ENCODE data around the gene CAMK2D.

The CAMK2D gene

DNA sequence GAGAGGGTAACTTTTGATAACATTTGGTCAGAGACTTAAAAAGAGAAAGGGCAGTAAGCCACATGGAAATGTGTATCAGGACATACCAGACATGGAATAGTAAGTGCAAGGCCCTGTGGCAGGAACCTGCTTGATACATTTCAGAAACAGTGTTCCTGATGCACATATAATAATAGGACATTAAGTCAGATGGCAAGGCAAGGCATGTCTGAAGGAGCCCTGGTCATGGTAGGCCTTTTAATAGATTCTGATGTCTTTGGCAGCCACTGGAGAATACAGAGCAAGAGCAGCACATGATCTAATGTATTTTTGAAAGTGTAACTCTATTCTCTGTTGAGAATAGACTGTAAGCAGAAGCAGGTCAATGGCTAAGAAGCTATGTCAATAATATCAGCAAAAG is 279.7 kb downstream of the CAMK2D start:
- Histone ChIP-seq H3K18ac (ENCODE audit: low read length) (no peak overlapping the region), H3K4me2 (ENCODE audit: insufficient read depth, low read length, poor library complexity, severe bottlenecking) (no peak overlapping the region), H3K27ac (replicated peaks; ENCODE audit: low read length) (no peak overlapping the region), H3K23ac (ENCODE audit: low read depth, low read length, poor library complexity) (no peak overlapping the region), H3K9ac (ENCODE audit: low read depth, low read length, poor library complexity) (no peak overlapping the region), H3K4ac (ENCODE audit: low read length) (no peak overlapping the region), H3K79me1 (ENCODE audit: low read depth, low read length) (no peaks in the 10 kb centered on the region), H4K8ac (ENCODE audit: low read depth, low read length) (no peak overlapping the region), H2BK15ac (ENCODE audit: low read length) (no peak overlapping the region), H3K9me3 (replicated peaks in 1 of 2; ENCODE audit: control insufficient read depth in 2 of 2, insufficient read depth in 1 of 2, low read depth in 1 of 2, low read length in 2 of 2) (peaks cover 2 to 6% of the 10 kb centered on the region in 2 donors), H2AK5ac (ENCODE audit: low read depth, low read length) (no peak overlapping the region), H3K4me3 (ENCODE audit: low read length in 2 of 2) (no peak overlapping the region), H4K91ac (ENCODE audit: low read depth, low read length, poor library complexity) (no peak overlapping the region), H2BK5ac (ENCODE audit: low read length) (no peak overlapping the region), H3K27me3 (ENCODE audit: control insufficient read depth in 3 of 3, insufficient read depth in 3 of 3, low read depth in 1 of 3, low read length in 3 of 3) (no peaks in the 10 kb centered on the region), H3K4me1 (ENCODE audit: control insufficient read depth in 2 of 2, insufficient read depth in 1 of 2, low read depth in 1 of 2, low read length in 2 of 2) (no peaks in the 10 kb centered on the region), H3K14ac (ENCODE audit: low read length) (no peak overlapping the region), H3K36me3 (replicated peaks in 1 of 2; ENCODE audit: control insufficient read depth in 2 of 2, insufficient read depth in 2 of 2, low read length in 2 of 2) (peaks cover 0 to 4% of the 10 kb centered on the region in 2 donors), H2BK12ac (ENCODE audit: low read length) (no peak overlapping the region), H2AFZ (ENCODE audit: low read length) (no peak overlapping the region), H2BK120ac (ENCODE audit: low read depth, low read length) (no peak overlapping the region)
- DNase-seq (ENCODE audit: low spot score) = no peak

DNA sequence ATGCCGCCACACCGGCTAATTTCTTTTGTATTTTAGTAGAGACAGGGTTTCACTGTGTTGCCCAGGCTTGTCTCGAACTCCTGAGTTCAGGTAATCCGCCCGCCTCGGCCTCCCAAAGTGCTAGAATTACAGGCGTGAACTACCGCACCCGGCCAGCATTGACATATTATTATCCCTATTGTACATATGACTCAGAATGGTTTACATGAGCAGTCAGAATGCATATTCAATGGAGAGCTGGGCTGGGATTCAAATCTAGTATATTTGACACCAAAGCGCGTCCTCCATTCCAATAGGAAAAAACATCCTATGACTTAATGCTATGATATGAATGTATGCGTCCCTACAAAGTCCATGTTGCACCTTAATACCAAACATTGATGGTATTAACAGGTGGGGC is 281.4 kb downstream of the CAMK2D start:
- no peak overlapping the region for H2BK120ac ChIP-seq (ENCODE audit: low read depth, low read length)
- no peak overlapping the region for H2BK12ac ChIP-seq (ENCODE audit: low read length)
- no peaks in the 10 kb centered on the region for H3K4me1 ChIP-seq (ENCODE audit: control insufficient read depth in 2 of 2, insufficient read depth in 1 of 2, low read depth in 1 of 2, low read length in 2 of 2)
- no peak overlapping the region for H2BK15ac ChIP-seq (ENCODE audit: low read length)
- H3K4me3 ChIP-seq (ENCODE audit: low read length in 2 of 2) = no peak overlapping the region
- no peak overlapping the region for H3K18ac ChIP-seq (ENCODE audit: low read length)
- peaks cover 0 to 4% of the 10 kb centered on the region in 2 donors for H3K36me3 ChIP-seq (replicated peaks in 1 of 2; ENCODE audit: control insufficient read depth in 2 of 2, insufficient read depth in 2 of 2, low read length in 2 of 2)
- H3K4me2 ChIP-seq (ENCODE audit: insufficient read depth, low read length, poor library complexity, severe bottlenecking) = no peak overlapping the region
- H4K91ac ChIP-seq (ENCODE audit: low read depth, low read length, poor library complexity) = no peak overlapping the region
- H3K23ac ChIP-seq (ENCODE audit: low read depth, low read length, poor library complexity) = no peak overlapping the region
- H3K79me1 ChIP-seq (ENCODE audit: low read depth, low read length) = no peaks in the 10 kb centered on the region
- H3K4ac ChIP-seq (ENCODE audit: low read length) = no peak overlapping the region
- no CpG with 5 or more reads among the region's 12 CpGs for WGBS, 2 donors (ENCODE audit: extremely low coverage in 2 of 2, insufficient read length in 2 of 2, insufficient replicate concordance in 1 of 2)
- DNase-seq (ENCODE audit: low spot score) = no peak
- no peak overlapping the region for H4K8ac ChIP-seq (ENCODE audit: low read depth, low read length)
- no peak overlapping the region for H3K9ac ChIP-seq (ENCODE audit: low read depth, low read length, poor library complexity)
- H2BK5ac ChIP-seq (ENCODE audit: low read length) = no peak overlapping the region
- H3K27me3 ChIP-seq (ENCODE audit: control insufficient read depth in 3 of 3, insufficient read depth in 3 of 3, low read depth in 1 of 3, low read length in 3 of 3) = no peaks in the 10 kb centered on the region
- no peak overlapping the region for H2AK5ac ChIP-seq (ENCODE audit: low read depth, low read length)
- H3K9me3 ChIP-seq (replicated peaks in 1 of 2; ENCODE audit: control insufficient read depth in 2 of 2, insufficient read depth in 1 of 2, low read depth in 1 of 2, low read length in 2 of 2) = peaks cover 4 to 12% of the 10 kb centered on the region in 2 donors
- H3K14ac ChIP-seq (ENCODE audit: low read length) = no peak overlapping the region
- no peak overlapping the region for H2AFZ ChIP-seq (ENCODE audit: low read length)
- no peak overlapping the region for H3K27ac ChIP-seq (replicated peaks; ENCODE audit: low read length)

DNA sequence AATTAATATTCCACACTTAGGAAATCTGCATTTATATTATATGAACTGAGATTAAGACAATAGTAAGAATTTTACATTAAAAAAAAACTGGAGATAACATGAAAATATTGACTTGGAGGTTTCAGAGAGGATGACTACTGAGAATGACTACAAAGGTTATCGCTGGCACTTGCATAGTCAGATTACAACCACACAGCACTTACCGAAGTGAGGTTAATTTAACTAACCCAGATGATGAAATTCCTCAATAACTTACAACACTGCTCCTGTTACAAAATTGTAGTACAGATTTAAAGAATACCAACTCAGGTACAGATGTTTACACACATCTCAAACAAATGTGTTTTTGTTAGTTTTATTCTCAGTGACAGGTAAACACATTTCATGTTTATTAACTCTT is 283.5 kb downstream of the CAMK2D start:
- Histone ChIP-seq H3K4me1 (ENCODE audit: control insufficient read depth in 2 of 2, insufficient read depth in 1 of 2, low read depth in 1 of 2, low read length in 2 of 2) (no peaks in the 10 kb centered on the region), H3K23ac (ENCODE audit: low read depth, low read length, poor library complexity) (no peak overlapping the region), H2BK12ac (ENCODE audit: low read length) (no peak overlapping the region), H3K9ac (ENCODE audit: low read depth, low read length, poor library complexity) (no peak overlapping the region), H3K4ac (ENCODE audit: low read length) (no peak overlapping the region), H4K91ac (ENCODE audit: low read depth, low read length, poor library complexity) (no peak overlapping the region), H2BK120ac (ENCODE audit: low read depth, low read length) (no peak overlapping the region), H3K36me3 (replicated peaks in 1 of 2; ENCODE audit: control insufficient read depth in 2 of 2, insufficient read depth in 2 of 2, low read length in 2 of 2) (peaks cover 0 to 4% of the 10 kb centered on the region in 2 donors), H3K4me3 (ENCODE audit: low read length in 2 of 2) (no peak overlapping the region), H2AFZ (ENCODE audit: low read length) (no peak overlapping the region), H2BK15ac (ENCODE audit: low read length) (no peak overlapping the region), H3K14ac (ENCODE audit: low read length) (no peak overlapping the region), H3K18ac (ENCODE audit: low read length) (no peak overlapping the region), H3K9me3 (replicated peaks in 1 of 2; ENCODE audit: control insufficient read depth in 2 of 2, insufficient read depth in 1 of 2, low read depth in 1 of 2, low read length in 2 of 2) (peaks cover 4 to 12% of the 10 kb centered on the region in 2 donors), H3K4me2 (ENCODE audit: insufficient read depth, low read length, poor library complexity, severe bottlenecking) (no peak overlapping the region), H4K8ac (ENCODE audit: low read depth, low read length) (no peak overlapping the region), H2BK5ac (ENCODE audit: low read length) (no peak overlapping the region), H2AK5ac (ENCODE audit: low read depth, low read length) (no peak overlapping the region), H3K27ac (replicated peaks; ENCODE audit: low read length) (no peak overlapping the region), H3K79me1 (ENCODE audit: low read depth, low read length) (no peaks in the 10 kb centered on the region), H3K27me3 (ENCODE audit: control insufficient read depth in 3 of 3, insufficient read depth in 3 of 3, low read depth in 1 of 3, low read length in 3 of 3) (no peaks in the 10 kb centered on the region)
- DNase-seq (ENCODE audit: low spot score) = no peak
- WGBS, 2 donors (ENCODE audit: extremely low coverage in 2 of 2, insufficient read length in 2 of 2, insufficient replicate concordance in 1 of 2) = no CpG with 5 or more reads among the region's 2 CpGs

DNA sequence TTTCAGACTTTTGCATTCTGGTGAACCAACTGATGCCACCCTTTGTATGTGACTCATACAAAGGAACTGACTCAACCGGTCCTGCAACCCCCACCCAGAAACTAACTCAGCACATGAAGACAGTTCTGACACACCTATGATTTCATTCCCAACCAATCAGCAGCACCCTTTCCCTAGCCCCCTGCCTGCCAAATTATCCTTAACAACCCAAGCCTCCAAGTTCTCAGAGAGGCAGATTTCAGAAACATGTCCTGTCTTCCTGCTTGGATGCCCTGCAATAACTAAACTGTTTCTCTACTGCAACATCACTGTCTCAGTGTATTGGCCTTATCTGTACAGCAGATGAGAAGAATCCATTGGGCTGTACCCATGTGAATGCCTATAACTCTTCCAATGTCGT is 284.7 kb downstream of the CAMK2D start:
- Histone ChIP-seq H3K14ac (ENCODE audit: low read length) (no peak overlapping the region), H3K4me2 (ENCODE audit: insufficient read depth, low read length, poor library complexity, severe bottlenecking) (no peak overlapping the region), H2BK5ac (ENCODE audit: low read length) (no peak overlapping the region), H4K8ac (ENCODE audit: low read depth, low read length) (no peak overlapping the region), H2BK12ac (ENCODE audit: low read length) (no peak overlapping the region), H3K9me3 (replicated peaks in 1 of 2; ENCODE audit: control insufficient read depth in 2 of 2, insufficient read depth in 1 of 2, low read depth in 1 of 2, low read length in 2 of 2) (peaks cover 4 to 12% of the 10 kb centered on the region in 2 donors), H3K4me1 (ENCODE audit: control insufficient read depth in 2 of 2, insufficient read depth in 1 of 2, low read depth in 1 of 2, low read length in 2 of 2) (no peaks in the 10 kb centered on the region), H3K9ac (ENCODE audit: low read depth, low read length, poor library complexity) (no peak overlapping the region), H2AK5ac (ENCODE audit: low read depth, low read length) (no peak overlapping the region), H3K23ac (ENCODE audit: low read depth, low read length, poor library complexity) (no peak overlapping the region), H3K18ac (ENCODE audit: low read length) (no peak overlapping the region), H2AFZ (ENCODE audit: low read length) (no peak overlapping the region), H3K27me3 (ENCODE audit: control insufficient read depth in 3 of 3, insufficient read depth in 3 of 3, low read depth in 1 of 3, low read length in 3 of 3) (no peaks in the 10 kb centered on the region), H3K79me1 (ENCODE audit: low read depth, low read length) (no peaks in the 10 kb centered on the region), H3K27ac (replicated peaks; ENCODE audit: low read length) (no peak overlapping the region), H2BK120ac (ENCODE audit: low read depth, low read length) (no peak overlapping the region), H4K91ac (ENCODE audit: low read depth, low read length, poor library complexity) (no peak overlapping the region), H3K4me3 (ENCODE audit: low read length in 2 of 2) (no peak overlapping the region), H3K4ac (ENCODE audit: low read length) (no peak overlapping the region), H2BK15ac (ENCODE audit: low read length) (no peak overlapping the region), H3K36me3 (replicated peaks in 1 of 2; ENCODE audit: control insufficient read depth in 2 of 2, insufficient read depth in 2 of 2, low read length in 2 of 2) (peaks cover 0 to 4% of the 10 kb centered on the region in 2 donors)
- DNase-seq (ENCODE audit: low spot score) = no peak
- WGBS, 2 donors (ENCODE audit: extremely low coverage in 2 of 2, insufficient read length in 2 of 2, insufficient replicate concordance in 1 of 2) = no CpG with 5 or more reads among the region's 2 CpGs
